HG03064 (cell line): ENCODE data around the gene ZNF536.

Experiments used
- ATAC-seq: cut with Tn5 transposase; IDR thresholded peaks from one replicate; pipeline ENCODE4 v1.9.1; 2021; ENCODE audit warnings: low read depth; ENCODE audit not compliant: unreplicated experiment

ZNF536 gene

DNA sequence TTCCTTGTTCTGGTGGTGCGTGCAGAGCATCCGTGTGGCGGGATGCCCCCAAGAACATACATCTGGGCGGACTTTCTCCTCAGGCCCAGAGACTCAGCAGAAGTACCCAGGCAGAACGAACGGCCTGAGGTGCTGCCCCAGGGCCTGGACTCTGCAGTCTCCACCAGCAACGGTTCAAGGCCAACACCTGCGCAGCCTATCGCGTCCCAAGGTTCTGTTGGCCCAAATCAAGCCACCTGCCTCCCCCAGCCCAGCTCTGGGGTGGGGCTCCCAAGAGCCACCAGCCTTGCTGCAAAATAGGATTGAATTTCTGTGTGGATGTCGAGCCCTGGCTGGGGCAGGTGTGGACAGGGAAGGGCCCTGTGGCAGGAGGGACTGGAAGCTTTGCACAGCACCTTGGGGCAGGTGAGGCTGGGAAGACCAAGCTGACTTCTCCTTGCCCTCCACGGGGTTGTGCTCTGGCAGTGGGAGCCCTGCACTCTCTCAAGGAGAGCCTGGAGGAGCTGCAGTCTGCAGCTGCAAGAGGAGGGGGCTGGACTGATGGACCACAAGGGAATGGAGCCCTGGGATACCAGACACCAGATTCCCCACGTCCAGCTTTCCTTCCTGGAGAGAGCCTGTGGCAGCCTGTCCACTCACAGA lies 146.9 kb downstream of the ZNF536 start:
- ATAC-seq: no peak

- ATAC-seq: no peak
These were observed 147.5 kb downstream of the ZNF536 start for GRCh38 chr19:30519607-30520205.

GRCh38 chr19:30520735-30521479 lies 148.7 kb downstream of the ZNF536 start:
- no peak for ATAC-seq

DNA sequence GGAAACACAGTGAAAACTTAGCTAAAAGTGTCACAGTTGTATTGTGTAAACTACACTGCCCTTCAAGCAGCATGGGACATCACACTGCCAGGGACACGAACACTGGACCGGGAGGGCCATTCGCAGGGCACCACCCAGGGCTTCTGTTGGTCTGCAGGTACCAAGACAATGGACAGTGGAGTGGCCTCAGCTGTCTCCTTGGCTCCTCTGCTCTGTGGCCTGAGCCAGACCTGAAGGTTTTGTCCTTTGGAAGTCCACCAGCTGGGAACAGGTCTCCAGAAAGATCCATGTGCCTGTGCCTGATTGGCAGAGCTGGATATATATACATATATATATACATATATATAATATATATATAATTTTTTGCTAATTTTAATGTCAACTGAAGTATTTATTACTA lies 149.8 kb downstream of the ZNF536 start:
- ATAC-seq: no peak

GRCh38 chr19:30522341-30522740 lies 150.2 kb downstream of the ZNF536 start:
- ATAC-seq: no peak

- no peak for ATAC-seq
These were observed 151.6 kb downstream of the ZNF536 start for GRCh38 chr19:30523791-30524190.

DNA sequence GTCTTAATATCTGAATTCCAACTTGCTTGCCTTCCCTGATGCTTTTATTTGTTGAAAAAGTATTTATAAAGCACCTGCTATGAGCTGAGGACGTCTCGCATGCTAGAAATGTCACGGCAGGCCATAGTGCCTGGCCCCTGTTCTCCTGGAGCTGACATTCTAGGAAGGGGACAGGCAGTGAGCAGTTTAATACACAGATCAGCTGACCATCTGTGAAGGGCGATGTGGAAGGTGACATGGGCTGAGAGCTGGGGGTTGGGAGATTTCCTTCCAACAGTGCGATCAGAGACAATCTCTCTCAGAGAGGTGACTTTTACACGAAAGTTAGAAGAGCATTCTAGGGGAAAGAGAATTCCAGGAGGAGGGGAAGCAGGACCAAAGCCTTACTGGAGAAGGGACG lies 153.2 kb downstream of the ZNF536 start:
- no peak for ATAC-seq

- ATAC-seq: no peak
These were observed 156.7 kb downstream of the ZNF536 start for GRCh38 chr19:30528919-30529318.

GRCh38 chr19:30529876-30530275 lies 157.7 kb downstream of the ZNF536 start:
- ATAC-seq: no peak

- no peak for ATAC-seq
These were observed 158.6 kb downstream of the ZNF536 start for GRCh38 chr19:30530751-30531150.

GRCh38 chr19:30535011-30535410 lies 162.8 kb downstream of the ZNF536 start:
- no peak for ATAC-seq

DNA sequence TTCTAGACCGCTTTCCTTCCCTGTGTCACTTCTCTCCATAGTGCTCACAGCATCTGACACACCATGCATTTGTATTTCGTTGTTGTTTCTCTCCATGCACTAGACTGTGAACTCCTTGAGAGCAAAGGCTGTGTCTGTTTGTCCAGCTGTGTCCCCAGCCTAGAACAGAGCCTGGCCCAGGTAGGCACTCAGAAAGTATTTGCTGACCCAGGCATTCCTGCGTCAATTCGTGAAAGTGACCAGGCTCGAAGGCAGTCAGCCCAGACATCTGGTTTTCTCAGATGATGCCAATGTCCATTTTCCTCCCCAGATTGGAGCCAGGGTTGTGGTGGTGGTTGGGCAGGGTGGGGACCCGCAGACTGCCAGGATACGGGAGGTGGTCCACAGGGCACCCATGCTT lies 164.8 kb downstream of the ZNF536 start:
- ATAC-seq: no peak

DNA sequence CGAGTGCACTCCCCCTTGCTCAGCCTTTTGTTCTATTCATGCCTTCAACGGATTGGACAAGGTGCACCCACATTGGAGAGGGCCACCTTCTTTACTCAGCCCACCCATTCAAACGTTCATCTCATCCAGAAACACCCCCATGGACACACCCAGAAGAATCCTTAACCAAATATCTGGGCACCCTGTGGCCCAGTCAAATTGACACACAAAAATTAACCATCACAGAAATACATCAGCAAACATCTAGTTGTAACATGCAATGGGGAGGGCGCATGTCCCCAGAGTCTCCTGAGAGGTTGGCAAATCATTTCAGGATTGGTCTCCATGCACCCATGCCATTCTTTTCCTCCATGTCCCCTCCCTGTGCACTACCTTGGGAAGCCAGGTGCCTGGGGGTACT lies 167.1 kb downstream of the ZNF536 start:
- no peak for ATAC-seq

DNA sequence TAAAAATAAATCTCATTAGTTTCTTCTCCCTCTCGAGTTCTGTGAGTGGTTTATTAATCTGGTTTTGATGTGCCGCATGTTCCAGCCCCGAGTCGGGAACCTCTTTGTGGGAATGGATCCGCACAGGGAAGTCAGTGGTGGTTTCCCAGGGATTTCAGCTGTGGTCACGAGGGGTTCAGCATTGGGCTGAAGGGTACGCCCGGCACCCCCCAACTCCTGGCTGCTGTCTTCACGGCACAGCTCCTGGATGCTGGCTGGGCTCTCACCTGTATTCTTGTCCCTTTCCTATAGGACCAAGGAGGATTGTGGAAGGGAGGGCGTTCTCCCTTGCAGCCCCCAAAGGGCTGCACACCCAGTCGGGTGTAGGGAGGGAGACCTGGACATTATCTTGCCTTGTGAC lies 167.8 kb downstream of the ZNF536 start:
- no peak for ATAC-seq

- ATAC-seq: no peak
These were observed 168.6 kb downstream of the ZNF536 start for GRCh38 chr19:30540761-30541160.

DNA sequence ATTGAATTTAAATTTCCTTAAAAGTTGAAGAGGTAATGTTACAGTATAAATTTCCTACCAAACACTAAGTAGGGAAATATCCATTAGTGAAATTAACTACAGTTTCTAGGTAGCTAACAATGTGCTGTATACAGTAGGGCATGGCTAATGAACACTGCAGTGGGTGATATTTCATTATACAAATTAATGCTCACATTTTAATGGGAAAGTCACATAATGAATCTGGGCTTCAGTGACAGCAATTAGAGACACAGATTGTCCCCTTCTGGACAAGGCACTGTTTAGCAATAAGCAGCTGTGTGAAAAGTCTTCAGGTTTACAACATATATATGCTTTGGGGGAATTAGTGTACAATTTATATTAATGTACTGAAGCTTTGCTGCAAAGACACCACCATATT lies 169.4 kb downstream of the ZNF536 start:
- ATAC-seq: no peak

DNA sequence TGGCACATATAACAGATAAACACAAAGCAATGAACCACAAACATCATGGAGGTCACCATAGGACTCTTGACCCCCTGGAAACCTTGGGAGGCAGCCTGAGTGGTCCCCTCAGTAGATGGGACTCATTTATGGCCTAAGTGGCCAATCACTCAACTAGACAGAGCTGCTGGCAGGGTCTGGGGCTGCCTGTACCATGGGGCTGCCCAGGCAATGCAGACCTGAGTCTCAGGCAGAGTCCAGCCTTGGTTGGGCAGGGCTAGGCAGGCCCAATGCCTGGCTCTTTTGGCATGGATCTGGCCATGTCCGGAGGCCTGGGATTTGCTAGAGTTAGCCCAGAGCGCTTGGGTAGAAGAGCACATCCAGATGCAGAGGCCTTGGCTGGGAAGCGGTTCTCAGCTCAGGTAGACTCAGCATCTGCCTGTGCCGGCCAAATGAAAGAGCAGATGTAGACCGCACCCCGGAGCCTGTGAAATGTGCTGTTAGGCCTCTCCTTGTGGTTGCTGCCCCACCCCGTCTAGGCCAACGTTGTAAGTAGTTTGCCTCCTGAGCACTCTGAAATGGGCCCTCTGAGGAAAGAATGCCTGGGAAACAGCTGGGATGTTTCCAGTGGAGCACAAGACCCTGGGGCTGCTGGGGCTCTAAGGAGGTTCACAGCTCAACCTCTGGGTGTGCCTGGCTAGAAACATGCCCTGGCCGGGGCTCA lies 171.2 kb downstream of the ZNF536 start:
- no peak for ATAC-seq

DNA sequence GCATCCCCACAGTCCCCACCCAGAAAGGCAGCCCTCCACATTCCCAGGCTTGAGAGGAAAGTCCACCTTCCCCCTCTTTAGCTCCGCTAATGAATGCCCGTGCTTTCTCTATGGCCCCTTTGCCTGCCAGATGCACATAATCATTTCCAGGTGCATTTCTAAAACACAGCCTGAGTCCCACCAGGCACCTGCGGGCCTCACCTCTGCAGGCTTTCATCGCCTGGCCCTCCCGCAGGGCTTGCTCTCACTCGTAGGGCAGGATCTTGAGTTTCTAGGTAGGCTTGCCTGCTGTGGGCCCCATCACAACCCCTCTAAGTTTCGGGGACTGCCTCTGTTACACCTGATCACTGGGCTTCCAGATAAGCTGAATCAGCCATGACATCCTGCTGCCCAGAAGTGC lies 173.6 kb downstream of the ZNF536 start:
- no peak for ATAC-seq

DNA sequence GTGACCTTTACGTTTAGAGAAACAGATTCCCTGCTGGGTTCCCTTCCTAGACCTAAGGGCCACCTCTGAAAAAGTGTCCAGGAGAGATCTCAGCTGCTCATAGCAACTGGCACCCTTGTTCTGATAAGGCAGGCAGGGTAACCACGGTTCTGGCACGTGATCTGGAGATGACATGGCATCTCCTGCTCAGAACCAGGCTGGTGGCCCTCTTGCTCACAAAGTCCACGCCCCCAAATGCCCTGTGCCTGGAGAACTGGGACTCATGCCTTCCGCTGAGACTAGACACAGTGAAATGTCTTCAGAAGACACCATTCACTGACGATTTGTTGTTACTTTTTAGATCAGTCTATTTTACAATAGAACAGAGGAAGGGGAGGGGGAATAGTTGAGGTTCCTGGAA lies 174.1 kb downstream of the ZNF536 start:
- no peak for ATAC-seq

DNA sequence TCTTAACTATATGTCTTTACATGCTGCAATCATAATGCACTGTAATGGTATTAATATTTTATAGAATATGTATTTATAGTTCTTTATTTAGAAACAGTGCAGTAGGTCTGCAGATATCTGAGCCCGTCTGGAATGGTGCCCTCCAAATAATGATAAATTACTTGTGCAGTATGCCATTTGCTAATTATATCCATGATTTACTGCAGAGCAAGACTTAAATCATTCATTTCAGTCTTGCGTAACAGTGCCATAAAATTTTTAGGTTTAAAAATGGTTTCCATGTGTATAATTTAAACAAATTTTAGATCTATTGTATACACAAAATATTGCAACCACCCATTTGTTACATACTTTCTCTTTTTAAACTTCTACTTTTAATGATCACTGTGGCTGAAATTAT lies 175.1 kb downstream of the ZNF536 start:
- no peak for ATAC-seq

- ATAC-seq: no peak
These were observed 177.0 kb downstream of the ZNF536 start for GRCh38 chr19:30549151-30549550.
